Gastroesophageal sphincter (tissue), 3 donors: ENCODE measurements around the gene THEMIS.

Experiments
- CTCF ChIP-seq, 4 experiments: fragments of 200-600 bp in 2 of 4; fragments of 450-650 bp in 2 of 4; sonication (generic) in 1 of 4; IDR thresholded peaks; one replicate each; pipeline ENCODE4 v1.5.1; 2017 to 2019; ENCODE audit warnings: antibody characterized with exemption in 4 of 4, mild to moderate bottlenecking in 2 of 4, moderate library complexity in 2 of 4
- POLR2AphosphoS5 ChIP-seq: sonication (generic); formaldehyde crosslinking; IDR thresholded peaks from one replicate; pipeline ENCODE4 v1.6.1; 2017; ENCODE audit warnings: antibody characterized with exemption

- TF ChIP-seq CTCF (IDR thresholded peaks at IDR 0.05): no peak
- no peak for TF ChIP-seq POLR2AphosphoS5
Measured at GRCh38 chr6:127878115-127878514, 22.7 kb downstream of the THEMIS start.
